ENCODE measurements around the gene OXSM. TPM values are rescaled to one million over a fixed set of nuclear protein-coding genes. Genes with fewer than 3 reads are reported as not detected.

Gene OXSM
- total and polyA plus RNA-seq, 10 of the 15 experiments (the other 5 are each of a cell fraction or from before 2014, with no cell fraction given) = 12.9 to 37.5 (median 22.1) TPM

DNA sequence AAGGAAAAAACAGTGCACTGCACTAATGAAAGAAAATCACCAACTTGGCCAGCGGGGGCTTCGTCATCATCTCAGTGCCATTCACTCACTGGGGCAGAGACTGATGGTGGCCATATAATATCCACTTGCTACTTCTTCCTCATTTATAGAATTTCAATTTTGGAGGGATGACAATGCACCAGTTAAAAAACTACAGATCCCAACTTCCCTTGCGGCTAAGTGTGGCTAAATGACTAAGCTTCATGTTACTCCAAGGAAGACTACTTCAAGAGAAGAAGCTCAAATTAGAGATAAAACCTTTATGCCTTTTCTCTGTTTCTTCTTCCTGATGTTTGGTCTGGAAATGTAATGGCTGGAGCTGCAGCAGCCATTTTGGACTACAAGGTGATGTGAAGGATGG lies 45.4 kb upstream of the OXSM start:
- Histone ChIP-seq H3K4me3 (no peak overlapping the region), H3K9me3 (replicated peaks; ENCODE audit: control insufficient read depth, insufficient read depth, low read length) (no peaks in the 10 kb centered on the region), H3K4me2 (ENCODE audit: control insufficient read depth, insufficient read depth) (no peak overlapping the region), H3K4me1 (ENCODE audit: control insufficient read depth, insufficient read depth, low read length) (no peaks in the 10 kb centered on the region), H3K27me3 (replicated peaks in 1 of 2; ENCODE audit: control insufficient read depth in 2 of 2, insufficient read depth in 2 of 2, low read length in 1 of 2) (no peaks in the 10 kb centered on the region), H3K79me2 (ENCODE audit: control insufficient read depth, insufficient read depth, low read length) (no peaks in the 10 kb centered on the region), H4K20me1 (ENCODE audit: control insufficient read depth, insufficient read depth) (no peaks in the 10 kb centered on the region), H3K9ac (ENCODE audit: control insufficient read depth, insufficient read depth, low read length) (no peak overlapping the region), H2AFZ (ENCODE audit: control insufficient read depth, low read depth, low read length) (no peak overlapping the region), H3K36me3 (ENCODE audit: control insufficient read depth in 2 of 2, insufficient read depth in 2 of 2, low read length in 1 of 2) (peaks cover 2 to 25% of the 10 kb centered on the region in 2 experiments; a peak in 3 of 4 replicates), H3K27ac (ENCODE audit: control insufficient read depth, insufficient read depth) (no peak overlapping the region)
- ChIA-PET CTCF (interaction anchor here (1.1 to 1.4 kb wide), 3 partner anchors 13 to 98 kb away, joined by 3 read pairs; no protein-coding TSS in a partner anchor), POLR2A (no interaction called here), RAD21 (ENCODE audit: unreplicated experiment) (interaction anchor here (1.1 kb wide), 1 partner anchor 96 kb away, joined by 3 read pairs; no protein-coding TSS in a partner anchor), SMC1A (ENCODE audit: uncharacterized antibody, unreplicated experiment) (interaction anchor here (0.7 to 2.1 kb wide), 3 partner anchors 14 to 15 kb away, joined by 3 to 9 read pairs (median 4); no protein-coding TSS in a partner anchor)
- FAIRE-seq (no peak), DNase-seq (ENCODE audit: low read depth, low spot score) (no peak), ATAC-seq (no peak)
- BruUV-seq (replicated peaks) = TSS peak; percentile 2
- in situ Hi-C loops (cut with MboI) = no loop called here
- intact Hi-C loops (cut with micrococcal nuclease; ENCODE audit: unreplicated experiment) = no loop called here
- TF ChIP-seq YY1 (IDR thresholded peaks at IDR 0.05; ENCODE audit: low read depth, low read length) = no peak
- no peak for TF ChIP-seq ZNF592 (IDR thresholded peaks at IDR 0.05)
- no peak for TF ChIP-seq BCL11A (IDR thresholded peaks at IDR 0.05; ENCODE audit: low read depth, low read length)
- no peak for TF ChIP-seq PBX3 (IDR thresholded peaks at IDR 0.05; ENCODE audit: insufficient replicate concordance, low read depth, low read length)
- TF ChIP-seq, protein P1, sequence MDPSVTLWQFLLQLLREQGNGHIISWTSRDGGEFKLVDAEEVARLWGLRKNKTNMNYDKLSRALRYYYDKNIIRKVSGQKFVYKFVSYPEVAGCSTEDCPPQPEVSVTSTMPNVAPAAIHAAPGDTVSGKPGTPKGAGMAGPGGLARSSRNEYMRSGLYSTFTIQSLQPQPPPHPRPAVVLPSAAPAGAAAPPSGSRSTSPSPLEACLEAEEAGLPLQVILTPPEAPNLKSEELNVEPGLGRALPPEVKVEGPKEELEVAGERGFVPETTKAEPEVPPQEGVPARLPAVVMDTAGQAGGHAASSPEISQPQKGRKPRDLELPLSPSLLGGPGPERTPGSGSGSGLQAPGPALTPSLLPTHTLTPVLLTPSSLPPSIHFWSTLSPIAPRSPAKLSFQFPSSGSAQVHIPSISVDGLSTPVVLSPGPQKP (IDR thresholded peaks at IDR 0.05; ENCODE audit: low read depth, low read length) = no peak
- TF ChIP-seq JUNB (IDR thresholded peaks at IDR 0.05) = no peak
- TF ChIP-seq SIN3A (IDR thresholded peaks at IDR 0.05; ENCODE audit: low read depth, low read length) = no peak
- no peak for TF ChIP-seq SMAD1 (IDR thresholded peaks at IDR 0.05; ENCODE audit: low read depth, partially characterized antibody)
- TF ChIP-seq ZNF622 (IDR thresholded peaks at IDR 0.05) = no peak
- TF ChIP-seq ZNF274 (IDR thresholded peaks at IDR 0.05; ENCODE audit: insufficient read depth, insufficient read length) = no peak
- no peak for TF ChIP-seq CHD2 (IDR thresholded peaks at IDR 0.05; ENCODE audit: borderline replicate concordance, low read depth, low read length)
- TF ChIP-seq POU2F2 (IDR thresholded peaks at IDR 0.05; ENCODE audit: borderline replicate concordance, low read depth, low read length) = no peak
- TF ChIP-seq PAX8 (IDR thresholded peaks at IDR 0.05) = no peak
- TF ChIP-seq MYB (IDR thresholded peaks at IDR 0.05; ENCODE audit: borderline replicate concordance, low read depth, low read length) = no peak
- no peak for TF ChIP-seq CHD1 (IDR thresholded peaks at IDR 0.05; ENCODE audit: low read depth, low read length)
- no peak for TF ChIP-seq CREB1 (IDR thresholded peaks at IDR 0.05; ENCODE audit: low read depth)
- TF ChIP-seq NFYA (IDR thresholded peaks at IDR 0.05; ENCODE audit: borderline replicate concordance, low read depth, low read length) = no peak
- 98% methylated on average over 3 of the region's 3 CpGs for WGBS (ENCODE audit: insufficient coverage, insufficient replicate concordance, low lambda C conversion rate, missing lambda C conversion rate)
